GM12878 (cell line): ENCODE data around the gene CHAD. TPM values are rescaled to one million over a fixed set of nuclear protein-coding genes. Genes with fewer than 3 reads are reported as not detected.
"Not testable (repeated sequence)": the region's sequence is repeated elsewhere in the genome, so short reads cannot be mapped to it uniquely, and the experiment has no call there.

Source experiments
- ATAC-seq: fragments of 200-7000 bp; cut with Tn5 transposase; 3 replicates; pipeline ENCODE4 v1.9.1; 2020; ENCODE audit warnings: mild to moderate bottlenecking, moderate library complexity
- BruUV-seq: library from RNA; stranded (reverse); fragments of 400-500 nt; replicated peaks from 2 replicates; lab custom pipeline; 2021; lab: Mats Ljungman, UMichigan
- CTCF ChIA-PET: fragments of 300-600 bp; sonication (Branson Sonifier 250); formaldehyde crosslinking; extraction: SDS; loops from one replicate; lab custom pipeline; 2021; ENCODE audit warnings: inconsistent platforms; lab: Yijun Ruan, JAX
- POLR2A ChIA-PET: fragments of 350-600 bp; formaldehyde crosslinking; extraction: SDS; loops from one replicate; lab custom pipeline; 2021; ENCODE audit warnings: inconsistent platforms; lab: Charles Lee
- RAD21 ChIA-PET: fragments of 300-600 bp; sonication (Branson Sonifier 250); formaldehyde crosslinking; loops from one replicate; lab custom pipeline; 2023; ENCODE audit warnings: antibody characterized with exemption; ENCODE audit not compliant: unreplicated experiment; lab: Charles Lee
- SMC1A ChIA-PET: fragments of 300-600 bp; sonication (Branson Sonifier 250); formaldehyde crosslinking; loops from one replicate; lab custom pipeline; 2023; ENCODE audit not compliant: unreplicated experiment, uncharacterized antibody; lab: Charles Lee
- DNase-seq: peaks from one replicate; pipeline ENCODE4 v3.0.0-alpha.2; 2011; ENCODE audit warnings: low read depth, low spot score
- FAIRE-seq: peaks from 3 replicates; lab custom pipeline; 2011; peaks lifted over from hg19 to GRCh38; lab: Jason Lieb, UNC
- H2AFZ ChIP-seq: 2 replicates; pipeline ENCODE4 v1.6.0; 2011; ENCODE audit warnings: low read depth, low read length, control low read depth; ENCODE audit not compliant: control insufficient read depth
- H3K27ac ChIP-seq: 2 replicates; pipeline ENCODE4 v1.5.1; 2011; ENCODE audit warnings: control low read depth; ENCODE audit not compliant: control insufficient read depth, insufficient read depth
- H3K27me3 ChIP-seq, 2 experiments: replicated peaks in 1 of 2; 2 replicates each; pipeline versions ENCODE4 v1.6.0 to v1.6.1; 2011; ENCODE audit warnings: low read length in 1 of 2; ENCODE audit not compliant: control insufficient read depth in 2 of 2, insufficient read depth in 2 of 2
- H3K36me3 ChIP-seq, 2 experiments: 2 replicates each; pipeline ENCODE4 v1.5.1; 2011; ENCODE audit warnings: low read length in 1 of 2; ENCODE audit not compliant: control insufficient read depth in 2 of 2, insufficient read depth in 2 of 2
- H3K4me1 ChIP-seq: 2 replicates; pipeline ENCODE4 v1.6.1; 2011; ENCODE audit warnings: mild to moderate bottlenecking, low read length, moderate library complexity, mixed read lengths; ENCODE audit not compliant: control insufficient read depth, insufficient read depth
- H3K4me2 ChIP-seq: 2 replicates; pipeline ENCODE4 v1.6.0; 2011; ENCODE audit warnings: control low read depth; ENCODE audit not compliant: control insufficient read depth, insufficient read depth
- H3K4me3 ChIP-seq: fragments of 200-600 bp; sonication (generic); 2 replicates; pipeline ENCODE4 v1.5.1; 2016
- H3K79me2 ChIP-seq: 2 replicates; pipeline ENCODE4 v1.6.0; 2011; ENCODE audit warnings: low read length; ENCODE audit not compliant: control insufficient read depth, insufficient read depth
- H3K9ac ChIP-seq: 2 replicates; pipeline ENCODE4 v1.8.0; 2011; ENCODE audit warnings: low read length, control low read depth, mixed read lengths; ENCODE audit not compliant: control insufficient read depth, insufficient read depth
- H3K9me3 ChIP-seq: replicated peaks from 3 replicates; pipeline ENCODE4 v1.5.1; 2011; ENCODE audit warnings: mild to moderate bottlenecking, low read length; ENCODE audit not compliant: control insufficient read depth, insufficient read depth
- H4K20me1 ChIP-seq: 2 replicates; pipeline ENCODE4 v1.6.0; 2011; ENCODE audit not compliant: control insufficient read depth, insufficient read depth
- BCL11A ChIP-seq: IDR thresholded peaks from 2 replicates; pipeline ENCODE4 v1.6.1; 2011; ENCODE audit warnings: low read depth, low read length
- CEBPB ChIP-seq, 2 experiments: fragments of 150-350 bp in 1 of 2; IDR thresholded peaks; 2 replicates each; pipeline ENCODE4 v1.6.1; 2012 to 2014; ENCODE audit warnings: low read depth in 2 of 2, low read length in 2 of 2, borderline replicate concordance in 1 of 2, inconsistent platforms in 1 of 2
- CHD4 ChIP-seq: fragments of 200-600 bp; sonication (generic); IDR thresholded peaks from 2 replicates; pipeline ENCODE4 v1.6.1; 2016; ENCODE audit warnings: mild to moderate bottlenecking
- DPF2 ChIP-seq: fragments of 450-650 bp; IDR thresholded peaks from 2 replicates; pipeline ENCODE4 v1.6.1; 2017; ENCODE audit warnings: mild to moderate bottlenecking
- ETV6 ChIP-seq, 2 experiments: fragments of 450-650 bp in 1 of 2; IDR thresholded peaks in 1 of 2; conservative IDR thresholded peaks in 1 of 2; 2 replicates each; pipeline ENCODE4 v1.6.1; 2014; ENCODE audit warnings: antibody characterized with exemption in 1 of 2, borderline replicate concordance in 1 of 2, low read depth in 1 of 2, mild to moderate bottlenecking in 1 of 2, moderate library complexity in 1 of 2
- GABPA ChIP-seq: IDR thresholded peaks from 2 replicates; pipeline ENCODE4 v1.6.1; 2014; ENCODE audit warnings: antibody characterized with exemption, low read depth, mild to moderate bottlenecking, inconsistent platforms
- MEF2A ChIP-seq: IDR thresholded peaks from 2 replicates; pipeline ENCODE4 v1.6.1; 2011; ENCODE audit warnings: low read depth, mild to moderate bottlenecking, low read length, moderate library complexity; ENCODE audit not compliant: insufficient read depth
- PBX3 ChIP-seq: IDR thresholded peaks from 2 replicates; pipeline ENCODE4 v1.6.1; 2011; ENCODE audit warnings: mild to moderate bottlenecking, low read depth, low read length, moderate library complexity; ENCODE audit not compliant: insufficient replicate concordance
- PKNOX1 ChIP-seq: fragments of 450-650 bp; IDR thresholded peaks from 2 replicates; pipeline ENCODE4 v1.6.1; 2016; ENCODE audit warnings: mild to moderate bottlenecking
- POLR2A ChIP-seq: IDR thresholded peaks from 2 replicates; pipeline ENCODE4 v1.6.1; 2011; ENCODE audit warnings: low read depth, mild to moderate bottlenecking, low read length
- SREBF2 ChIP-seq: IDR thresholded peaks from 2 replicates; pipeline ENCODE4 v1.6.1; 2012; ENCODE audit warnings: mild to moderate bottlenecking, low read length
- SUZ12 ChIP-seq: fragments of 200-600 bp; sonication (generic); IDR thresholded peaks from one replicate; pipeline ENCODE4 v1.6.1; 2018; ENCODE audit warnings: antibody characterized with exemption, mild to moderate bottlenecking; ENCODE audit not compliant: unreplicated experiment
- TCF7 ChIP-seq: IDR thresholded peaks from 2 replicates; pipeline ENCODE4 v1.6.1; 2014; ENCODE audit warnings: antibody characterized with exemption, borderline replicate concordance
- YY1 ChIP-seq: IDR thresholded peaks from 2 replicates; pipeline ENCODE4 v1.6.1; 2011; ENCODE audit warnings: low read depth, mild to moderate bottlenecking, low read length
- ZSCAN29 ChIP-seq: fragments of 450-650 bp; IDR thresholded peaks from 2 replicates; pipeline ENCODE4 v1.6.1; 2017; ENCODE audit warnings: mild to moderate bottlenecking, moderate library complexity
- WGBS: methylation state at CpG from one replicate; pipeline ENCODE4 v1.1.6; 2016; ENCODE audit warnings: low lambda C conversion rate; ENCODE audit not compliant: insufficient replicate concordance, insufficient coverage; ENCODE audit errors: missing lambda C conversion rate; 5-methylcytosine and 5-hydroxymethylcytosine counted together
- in situ Hi-C: fragments of 300-500 bp; cut with MboI; formaldehyde crosslinking; loops from 9 replicates; pipeline ENCODE4 v1.14.3; 2018; ENCODE audit warnings: mixed read lengths
- intact Hi-C: fragments of 100-400 bp; cut with micrococcal nuclease; formaldehyde crosslinking; loops from one replicate; pipeline ENCODE4 v1.14.2; 2022; ENCODE audit not compliant: unreplicated experiment
- polyA plus RNA-seq, 11 experiments: library from polyadenylated mRNA; depleted of rRNA in 4 of 11; unstranded in 6 of 11; stranded (reverse) in 5 of 11; fragments of >200 nt; fragmentation: Nextera tagmentation in 4 of 11; fragmentation: Illumina TruSeq in 1 of 11; extraction: Ambion mirVana in 4 of 11; extraction: Trizol in 1 of 11; gene quantifications; 1 replicate in 1 of 11; 2 replicates in 10 of 11; pipeline versions ENCODE4 v1.2.1 to v1.2.3, GENCODE V29; 2011 to 2016; ENCODE audit warnings: inconsistent platforms in 2 of 11, missing spikeins in 2 of 11, low read depth in 1 of 11
- total RNA-seq, 4 experiments: library from RNA; depleted of rRNA in 3 of 4; stranded (reverse); fragments of >200 nt in 3 of 4; fragmentation: Illumina TruSeq in 1 of 4; extraction: Trizol in 1 of 4; gene quantifications; 2 replicates each; pipeline versions ENCODE4 v1.2.1 to v1.2.3, GENCODE V29; 2013 to 2021

Gene CHAD
- total and polyA plus RNA-seq, 10 of the 15 experiments (the other 5 are each of a cell fraction or from before 2014, with no cell fraction given) = 0.06 TPM; not detected in 9

- ChIA-PET CTCF (interaction anchor here (1.2 to 1.8 kb wide), 2 partner anchors 75 to 111 kb away, joined by 4 to 8 read pairs; partner anchors contain the start of gene LRRC59), SMC1A (interaction anchor here (1.0 to 1.9 kb wide), 2 partner anchors 111 to 261 kb away, joined by 3 to 4 read pairs; no protein-coding TSS in a partner anchor), POLR2A (interaction anchor here (1.1 kb wide), 1 partner anchor 75 kb away, joined by 3 read pairs; the partner anchor contains the start of gene LRRC59)
- RAD21 ChIA-PET, intact Hi-C loops, H3K79me2 ChIP-seq, ATAC-seq, H3K9me3 ChIP-seq, H3K4me2 ChIP-seq, H4K20me1 ChIP-seq, H3K4me3 ChIP-seq, H3K9ac ChIP-seq, H3K4me1 ChIP-seq, H3K27ac ChIP-seq, BruUV-seq, H2AFZ ChIP-seq, DNase-seq, H3K27me3 ChIP-seq, H3K36me3 ChIP-seq, in situ Hi-C loops, FAIRE-seq: not testable (repeated sequence)
- WGBS = 75% methylated on average over 13 of the region's 13 CpGs
Observed at GRCh38 chr17:50472761-50473161, 4.1 kb upstream of the CHAD start.

- H3K9me3 ChIP-seq = no peaks in the 10 kb centered on the region
- H3K36me3 ChIP-seq = no peaks in the 10 kb centered on the region
- H3K27me3 ChIP-seq = peaks cover 0 to 3% of the 10 kb centered on the region in 2 experiments; a peak in 2 of 4 replicates
- ChIA-PET RAD21 (no interaction called here), POLR2A (no interaction called here), CTCF (interaction anchor here (1.2 to 1.8 kb wide), 2 partner anchors 75 to 111 kb away, joined by 4 to 8 read pairs; partner anchors contain the start of gene LRRC59), SMC1A (interaction anchor here (1.9 kb wide), 1 partner anchor 110 kb away, joined by 4 read pairs; no protein-coding TSS in a partner anchor)
- H4K20me1 ChIP-seq = no peaks in the 10 kb centered on the region
- ATAC-seq (no peak), FAIRE-seq (no peak), DNase-seq (no peak)
- WGBS = 94% methylated on average over 10 of the region's 10 CpGs
- no TSS peak for BruUV-seq
- no peak overlapping the region for H3K27ac ChIP-seq
- in situ Hi-C loops = no loop called here
- no peak overlapping the region for H3K4me3 ChIP-seq
- no peak overlapping the region for H3K9ac ChIP-seq
- intact Hi-C loops = no loop called here
- no peak overlapping the region for H3K4me2 ChIP-seq
- no peaks in the 10 kb centered on the region for H3K79me2 ChIP-seq
- H3K4me1 ChIP-seq = no peaks in the 10 kb centered on the region
- no peak overlapping the region for H2AFZ ChIP-seq
- no peak for TF ChIP-seq MEF2A
- no peak for TF ChIP-seq YY1
- no peak for TF ChIP-seq DPF2
- no peak for TF ChIP-seq PKNOX1
- no peak for TF ChIP-seq ZSCAN29
- TF ChIP-seq CEBPB (IDR thresholded peaks at IDR 0.05; ENCODE audit: borderline replicate concordance in 1 of 2, low read depth in 2 of 2, low read length in 2 of 2) = no peak
- TF ChIP-seq SUZ12 = no peak
- no peak for TF ChIP-seq SREBF2
- no peak for TF ChIP-seq POLR2A
- TF ChIP-seq CHD4 = no peak
- no peak for TF ChIP-seq TCF7
- TF ChIP-seq PBX3 = no peak
- no peak for TF ChIP-seq ETV6 (conservative IDR thresholded peaks at IDR 0.05 in 1 of 2, IDR thresholded peaks at IDR 0.05 in 1 of 2; ENCODE audit: borderline replicate concordance in 1 of 2, low read depth in 1 of 2)
- TF ChIP-seq BCL11A = no peak
- TF ChIP-seq GABPA = no peak
Observed at GRCh38 chr17:50472286-50472685, 3.6 kb upstream of the CHAD start.
